Stimulated activated naive CD4-positive, alpha-beta T cell (primary cell): ENCODE data around the gene ZBED5.
A peak's percentile ranks its signal among the peaks of the same experiment; 100 is the strongest.
"Not testable (repeated sequence)": the region's sequence is repeated elsewhere in the genome, so short reads cannot be mapped to it uniquely, and the experiment has no call there.

Experiments
- DNase-seq, 6 experiments: peaks; one replicate each; lab custom pipeline; 2025; lab: John Stamatoyannopoulos, UW

ZBED5 gene

GRCh38 chr11:10838083-10838482 lies 19.8 kb downstream of the ZBED5 start:
- no peak for DNase-seq

GRCh38 chr11:10836884-10837283 lies 21.0 kb downstream of the ZBED5 start:
- not testable (repeated sequence) for DNase-seq

- no peak for DNase-seq
Observed at GRCh38 chr11:10829139-10829538, 28.7 kb downstream of the ZBED5 start.

- DNase-seq: no peak
Observed at GRCh38 chr11:10828402-10828801, 29.5 kb downstream of the ZBED5 start.

GRCh38 chr11:10824888-10825287 lies 33.0 kb downstream of the ZBED5 start:
- DNase-seq: peak in 1 of 6 experiments; percentile 11

GRCh38 chr11:10823152-10823579 lies 34.7 kb downstream of the ZBED5 start:
- DNase-seq: no peak

GRCh38 chr11:10822491-10822890 lies 35.4 kb downstream of the ZBED5 start:
- not testable (repeated sequence) for DNase-seq

GRCh38 chr11:10818594-10818993 lies 39.3 kb downstream of the ZBED5 start:
- no peak for DNase-seq

- DNase-seq: no peak
Observed at GRCh38 chr11:10813945-10814344, 43.9 kb downstream of the ZBED5 start.

GRCh38 chr11:10809373-10810160 lies 48.3 kb downstream of the ZBED5 start:
- DNase-seq: peak in 2 of 6 experiments; percentile 33 to 40

GRCh38 chr11:10808553-10809372 lies 49.1 kb downstream of the ZBED5 start, which contains the start of gene EIF4G2:
EIF4G2 (minus strand) TSS chr11:10808926.
- DNase-seq: peak; percentile 98 to 99 (median 98)

- DNase-seq: peak in 1 of 6 experiments; percentile 82
Observed at GRCh38 chr11:10808235-10808552, 49.7 kb downstream of the ZBED5 start.

GRCh38 chr11:10807493-10808234 lies 50.2 kb downstream of the ZBED5 start:
- peak; percentile 32 to 75 (median 57) for DNase-seq

GRCh38 chr11:10806206-10806605 lies 51.6 kb downstream of the ZBED5 start:
- DNase-seq: no peak

GRCh38 chr11:10805741-10806140 lies 52.1 kb downstream of the ZBED5 start:
- DNase-seq: no peak

- no peak for DNase-seq
Observed at GRCh38 chr11:10803676-10804075, 54.2 kb downstream of the ZBED5 start.
